ENCODE results near the gene SYK.

DNA sequence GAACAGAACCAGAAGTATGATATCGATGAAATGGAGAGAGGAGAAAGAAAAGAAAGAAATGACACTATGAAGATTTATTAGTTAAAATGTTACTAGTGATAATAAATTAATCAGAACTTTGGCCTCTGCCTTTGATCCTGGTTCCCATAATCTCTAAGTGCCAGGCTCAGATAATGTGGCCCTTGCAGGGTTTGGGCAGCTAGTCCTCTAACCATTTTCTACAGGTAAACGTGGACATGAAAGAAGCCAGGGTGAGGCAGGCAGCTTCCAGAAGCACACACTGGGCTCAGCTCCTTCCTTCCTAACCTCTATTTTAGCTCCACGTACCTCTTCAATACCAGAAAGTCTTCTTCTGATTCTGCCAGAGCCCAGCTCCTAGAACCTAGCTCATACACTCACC, 30.6 kb downstream of the SYK start:
- TF ChIP-seq, protein P1, sequence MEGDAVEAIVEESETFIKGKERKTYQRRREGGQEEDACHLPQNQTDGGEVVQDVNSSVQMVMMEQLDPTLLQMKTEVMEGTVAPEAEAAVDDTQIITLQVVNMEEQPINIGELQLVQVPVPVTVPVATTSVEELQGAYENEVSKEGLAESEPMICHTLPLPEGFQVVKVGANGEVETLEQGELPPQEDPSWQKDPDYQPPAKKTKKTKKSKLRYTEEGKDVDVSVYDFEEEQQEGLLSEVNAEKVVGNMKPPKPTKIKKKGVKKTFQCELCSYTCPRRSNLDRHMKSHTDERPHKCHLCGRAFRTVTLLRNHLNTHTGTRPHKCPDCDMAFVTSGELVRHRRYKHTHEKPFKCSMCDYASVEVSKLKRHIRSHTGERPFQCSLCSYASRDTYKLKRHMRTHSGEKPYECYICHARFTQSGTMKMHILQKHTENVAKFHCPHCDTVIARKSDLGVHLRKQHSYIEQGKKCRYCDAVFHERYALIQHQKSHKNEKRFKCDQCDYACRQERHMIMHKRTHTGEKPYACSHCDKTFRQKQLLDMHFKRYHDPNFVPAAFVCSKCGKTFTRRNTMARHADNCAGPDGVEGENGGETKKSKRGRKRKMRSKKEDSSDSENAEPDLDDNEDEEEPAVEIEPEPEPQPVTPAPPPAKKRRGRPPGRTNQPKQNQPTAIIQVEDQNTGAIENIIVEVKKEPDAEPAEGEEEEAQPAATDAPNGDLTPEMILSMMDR (IDR thresholded peaks at IDR 0.05; ENCODE audit: low read depth, low read length): no peak
- TF ChIP-seq POLR2A (IDR thresholded peaks at IDR 0.05; ENCODE audit: extremely low read depth, insufficient read length): no peak
- TF ChIP-seq, protein P2, sequence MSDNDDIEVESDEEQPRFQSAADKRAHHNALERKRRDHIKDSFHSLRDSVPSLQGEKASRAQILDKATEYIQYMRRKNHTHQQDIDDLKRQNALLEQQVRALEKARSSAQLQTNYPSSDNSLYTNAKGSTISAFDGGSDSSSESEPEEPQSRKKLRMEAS (IDR thresholded peaks at IDR 0.05; ENCODE audit: low read depth, low read length): no peak

Data from NB4 (cell line).